GM12878 (cell line): ENCODE data around the gene TIMM22. TPM values are rescaled to one million over a fixed set of nuclear protein-coding genes. Genes with fewer than 3 reads are reported as not detected.

ENCODE experiments used
- ATAC-seq: fragments of 200-7000 bp; cut with Tn5 transposase; 3 replicates; pipeline ENCODE4 v1.9.1; 2020; ENCODE audit warnings: mild to moderate bottlenecking, moderate library complexity
- BruUV-seq: library from RNA; stranded (reverse); fragments of 400-500 nt; replicated peaks from 2 replicates; lab custom pipeline; 2021; lab: Mats Ljungman, UMichigan
- CTCF ChIA-PET: fragments of 300-600 bp; sonication (Branson Sonifier 250); formaldehyde crosslinking; extraction: SDS; loops from one replicate; lab custom pipeline; 2021; ENCODE audit warnings: inconsistent platforms; lab: Yijun Ruan, JAX
- POLR2A ChIA-PET: fragments of 350-600 bp; formaldehyde crosslinking; extraction: SDS; loops from one replicate; lab custom pipeline; 2021; ENCODE audit warnings: inconsistent platforms; lab: Charles Lee
- RAD21 ChIA-PET: fragments of 300-600 bp; sonication (Branson Sonifier 250); formaldehyde crosslinking; loops from one replicate; lab custom pipeline; 2023; ENCODE audit warnings: antibody characterized with exemption; ENCODE audit not compliant: unreplicated experiment; lab: Charles Lee
- SMC1A ChIA-PET: fragments of 300-600 bp; sonication (Branson Sonifier 250); formaldehyde crosslinking; loops from one replicate; lab custom pipeline; 2023; ENCODE audit not compliant: unreplicated experiment, uncharacterized antibody; lab: Charles Lee
- DNase-seq: peaks from one replicate; pipeline ENCODE4 v3.0.0-alpha.2; 2011; ENCODE audit warnings: low read depth, low spot score
- FAIRE-seq: peaks from 3 replicates; lab custom pipeline; 2011; peaks lifted over from hg19 to GRCh38; lab: Jason Lieb, UNC
- H2AFZ ChIP-seq: 2 replicates; pipeline ENCODE4 v1.6.0; 2011; ENCODE audit warnings: low read depth, low read length, control low read depth; ENCODE audit not compliant: control insufficient read depth
- H3K27ac ChIP-seq: 2 replicates; pipeline ENCODE4 v1.5.1; 2011; ENCODE audit warnings: control low read depth; ENCODE audit not compliant: control insufficient read depth, insufficient read depth
- H3K27me3 ChIP-seq, 2 experiments: replicated peaks in 1 of 2; 2 replicates each; pipeline versions ENCODE4 v1.6.0 to v1.6.1; 2011; ENCODE audit warnings: low read length in 1 of 2; ENCODE audit not compliant: control insufficient read depth in 2 of 2, insufficient read depth in 2 of 2
- H3K36me3 ChIP-seq, 2 experiments: 2 replicates each; pipeline ENCODE4 v1.5.1; 2011; ENCODE audit warnings: low read length in 1 of 2; ENCODE audit not compliant: control insufficient read depth in 2 of 2, insufficient read depth in 2 of 2
- H3K4me1 ChIP-seq: 2 replicates; pipeline ENCODE4 v1.6.1; 2011; ENCODE audit warnings: mild to moderate bottlenecking, low read length, moderate library complexity, mixed read lengths; ENCODE audit not compliant: control insufficient read depth, insufficient read depth
- H3K4me2 ChIP-seq: 2 replicates; pipeline ENCODE4 v1.6.0; 2011; ENCODE audit warnings: control low read depth; ENCODE audit not compliant: control insufficient read depth, insufficient read depth
- H3K4me3 ChIP-seq: fragments of 200-600 bp; sonication (generic); 2 replicates; pipeline ENCODE4 v1.5.1; 2016
- H3K79me2 ChIP-seq: 2 replicates; pipeline ENCODE4 v1.6.0; 2011; ENCODE audit warnings: low read length; ENCODE audit not compliant: control insufficient read depth, insufficient read depth
- H3K9ac ChIP-seq: 2 replicates; pipeline ENCODE4 v1.8.0; 2011; ENCODE audit warnings: low read length, control low read depth, mixed read lengths; ENCODE audit not compliant: control insufficient read depth, insufficient read depth
- H3K9me3 ChIP-seq: replicated peaks from 3 replicates; pipeline ENCODE4 v1.5.1; 2011; ENCODE audit warnings: mild to moderate bottlenecking, low read length; ENCODE audit not compliant: control insufficient read depth, insufficient read depth
- H4K20me1 ChIP-seq: 2 replicates; pipeline ENCODE4 v1.6.0; 2011; ENCODE audit not compliant: control insufficient read depth, insufficient read depth
- BHLHE40 ChIP-seq, 2 experiments: fragments of 450-650 bp in 1 of 2; IDR thresholded peaks; 2 replicates each; pipeline ENCODE4 v1.6.1; 2011 to 2017; ENCODE audit warnings: low read depth in 2 of 2, borderline replicate concordance in 1 of 2, improper control_type of control experiment in 1 of 2, low read length in 1 of 2, mild to moderate bottlenecking in 1 of 2
- NFXL1 ChIP-seq: fragments of 450-650 bp; IDR thresholded peaks from 2 replicates; pipeline ENCODE4 v1.6.1; 2017; ENCODE audit warnings: antibody characterized with exemption, mild to moderate bottlenecking, borderline replicate concordance
- SREBF2 ChIP-seq: IDR thresholded peaks from 2 replicates; pipeline ENCODE4 v1.6.1; 2012; ENCODE audit warnings: mild to moderate bottlenecking, low read length
- ZNF622 ChIP-seq: fragments of 450-650 bp; IDR thresholded peaks from 2 replicates; pipeline ENCODE4 v1.6.1; 2017; ENCODE audit warnings: mild to moderate bottlenecking, inconsistent platforms
- WGBS: methylation state at CpG from one replicate; pipeline ENCODE4 v1.1.6; 2016; ENCODE audit warnings: low lambda C conversion rate; ENCODE audit not compliant: insufficient replicate concordance, insufficient coverage; ENCODE audit errors: missing lambda C conversion rate; 5-methylcytosine and 5-hydroxymethylcytosine counted together
- in situ Hi-C: fragments of 300-500 bp; cut with MboI; formaldehyde crosslinking; loops from 9 replicates; pipeline ENCODE4 v1.14.3; 2018; ENCODE audit warnings: mixed read lengths
- intact Hi-C: fragments of 100-400 bp; cut with micrococcal nuclease; formaldehyde crosslinking; loops from one replicate; pipeline ENCODE4 v1.14.2; 2022; ENCODE audit not compliant: unreplicated experiment
- polyA plus RNA-seq, 11 experiments: library from polyadenylated mRNA; depleted of rRNA in 4 of 11; unstranded in 6 of 11; stranded (reverse) in 5 of 11; fragments of >200 nt; fragmentation: Nextera tagmentation in 4 of 11; fragmentation: Illumina TruSeq in 1 of 11; extraction: Ambion mirVana in 4 of 11; extraction: Trizol in 1 of 11; gene quantifications; 1 replicate in 1 of 11; 2 replicates in 10 of 11; pipeline versions ENCODE4 v1.2.1 to v1.2.3, GENCODE V29; 2011 to 2016; ENCODE audit warnings: inconsistent platforms in 2 of 11, missing spikeins in 2 of 11, low read depth in 1 of 11
- total RNA-seq, 4 experiments: library from RNA; depleted of rRNA in 3 of 4; stranded (reverse); fragments of >200 nt in 3 of 4; fragmentation: Illumina TruSeq in 1 of 4; extraction: Trizol in 1 of 4; gene quantifications; 2 replicates each; pipeline versions ENCODE4 v1.2.1 to v1.2.3, GENCODE V29; 2013 to 2021
- TF ChIP-seq, protein P1 (sequence below): fragments of 450-650 bp; IDR thresholded peaks from 2 replicates; pipeline ENCODE4 v1.6.1; 2017; ENCODE audit warnings: mild to moderate bottlenecking, low read depth, inconsistent platforms; ENCODE audit not compliant: poor library complexity, severe bottlenecking
- TF ChIP-seq, protein P2 (sequence below): IDR thresholded peaks from 2 replicates; pipeline ENCODE4 v1.6.1; 2011; ENCODE audit warnings: borderline replicate concordance, low read depth, mild to moderate bottlenecking, moderate library complexity, low read length; ENCODE audit not compliant: insufficient read depth, poor library complexity, severe bottlenecking

TIMM22 gene
- total and polyA plus RNA-seq, 10 of the 15 experiments (the other 5 are each of a cell fraction or from before 2014, with no cell fraction given) = 4.4 to 25.0 (median 10.6) TPM

DNA sequence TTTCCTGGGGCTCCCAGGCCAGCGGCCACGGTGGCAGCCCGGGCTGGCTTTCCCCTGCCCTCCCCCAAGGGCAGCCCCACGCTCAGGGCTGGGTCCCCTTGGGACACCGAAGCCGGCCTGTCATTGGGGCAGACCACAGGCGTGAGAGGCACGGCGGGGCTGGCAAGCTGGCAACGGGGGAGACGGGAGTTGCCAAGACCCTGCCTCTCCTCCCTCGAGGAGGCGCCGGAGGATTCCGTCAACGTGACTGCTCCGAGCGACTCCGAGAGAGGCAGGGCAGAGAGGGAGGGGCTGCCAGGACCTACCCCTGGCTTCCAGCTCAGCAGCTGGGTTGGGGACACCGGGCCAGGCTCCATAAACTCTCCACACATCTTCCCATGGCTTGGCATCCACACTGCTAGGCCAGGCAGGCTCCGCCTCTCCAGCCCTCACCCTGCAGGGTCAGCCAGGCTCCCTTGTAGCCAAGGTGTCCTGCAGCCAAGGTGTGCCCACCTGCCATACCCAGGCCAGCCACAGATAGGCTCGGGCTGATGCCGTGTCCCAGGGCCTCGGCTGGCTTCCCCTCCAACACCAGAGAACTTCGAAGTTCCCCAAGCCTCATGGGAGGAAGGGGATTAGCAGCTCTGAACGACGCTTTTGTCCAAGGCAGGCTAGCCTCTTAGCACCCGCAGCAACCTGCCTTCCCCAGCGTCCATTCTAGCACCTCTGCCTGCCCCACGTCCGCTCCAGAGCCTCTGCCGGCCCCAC is 25.5 kb downstream of the TIMM22 start (continued):
- TF ChIP-seq, protein P1, sequence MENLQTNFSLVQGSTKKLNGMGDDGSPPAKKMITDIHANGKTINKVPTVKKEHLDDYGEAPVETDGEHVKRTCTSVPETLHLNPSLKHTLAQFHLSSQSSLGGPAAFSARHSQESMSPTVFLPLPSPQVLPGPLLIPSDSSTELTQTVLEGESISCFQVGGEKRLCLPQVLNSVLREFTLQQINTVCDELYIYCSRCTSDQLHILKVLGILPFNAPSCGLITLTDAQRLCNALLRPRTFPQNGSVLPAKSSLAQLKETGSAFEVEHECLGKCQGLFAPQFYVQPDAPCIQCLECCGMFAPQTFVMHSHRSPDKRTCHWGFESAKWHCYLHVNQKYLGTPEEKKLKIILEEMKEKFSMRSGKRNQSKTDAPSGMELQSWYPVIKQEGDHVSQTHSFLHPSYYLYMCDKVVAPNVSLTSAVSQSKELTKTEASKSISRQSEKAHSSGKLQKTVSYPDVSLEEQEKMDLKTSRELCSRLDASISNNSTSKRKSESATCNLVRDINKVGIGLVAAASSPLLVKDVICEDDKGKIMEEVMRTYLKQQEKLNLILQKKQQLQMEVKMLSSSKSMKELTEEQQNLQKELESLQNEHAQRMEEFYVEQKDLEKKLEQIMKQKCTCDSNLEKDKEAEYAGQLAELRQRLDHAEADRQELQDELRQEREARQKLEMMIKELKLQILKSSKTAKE = no peak
- TF ChIP-seq SREBF2 (no peak), BHLHE40 (IDR thresholded peaks at IDR 0.05; ENCODE audit: borderline replicate concordance in 1 of 2, low read depth in 2 of 2, low read length in 1 of 2) (no peak), ZNF622 (no peak)
- TF ChIP-seq, protein P2, sequence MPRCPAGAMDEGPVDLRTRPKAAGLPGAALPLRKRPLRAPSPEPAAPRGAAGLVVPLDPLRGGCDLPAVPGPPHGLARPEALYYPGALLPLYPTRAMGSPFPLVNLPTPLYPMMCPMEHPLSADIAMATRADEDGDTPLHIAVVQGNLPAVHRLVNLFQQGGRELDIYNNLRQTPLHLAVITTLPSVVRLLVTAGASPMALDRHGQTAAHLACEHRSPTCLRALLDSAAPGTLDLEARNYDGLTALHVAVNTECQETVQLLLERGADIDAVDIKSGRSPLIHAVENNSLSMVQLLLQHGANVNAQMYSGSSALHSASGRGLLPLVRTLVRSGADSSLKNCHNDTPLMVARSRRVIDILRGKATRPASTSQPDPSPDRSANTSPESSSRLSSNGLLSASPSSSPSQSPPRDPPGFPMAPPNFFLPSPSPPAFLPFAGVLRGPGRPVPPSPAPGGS = no peak

DNA sequence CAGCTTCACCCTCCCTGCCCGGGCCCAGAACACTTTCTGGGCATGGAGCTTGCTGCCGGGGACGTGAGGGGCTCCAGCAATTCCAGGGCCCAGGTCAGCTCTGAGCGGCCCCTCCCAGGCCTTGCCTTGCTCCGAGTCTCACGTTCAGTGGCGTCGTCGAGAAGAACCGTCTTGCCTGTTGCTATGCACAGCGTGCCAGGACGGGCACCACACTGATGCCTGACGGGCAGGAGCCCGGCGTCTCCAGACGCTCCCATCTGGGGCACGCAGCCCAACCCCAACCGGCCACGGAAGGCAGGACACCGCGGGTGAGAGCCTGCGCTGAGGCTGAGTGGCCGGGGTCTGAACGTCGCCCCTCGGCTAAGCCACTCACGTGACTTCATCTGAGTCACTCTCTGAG is 27.1 kb downstream of the TIMM22 start:
- no peak overlapping the region for H3K27ac ChIP-seq
- ChIA-PET RAD21 (no interaction called here), SMC1A (no interaction called here), POLR2A (interaction anchor here (0.6 kb wide), 1 partner anchor 13 kb away, joined by 4 read pairs; no protein-coding TSS in a partner anchor), CTCF (no interaction called here)
- no peak overlapping the region for H3K9ac ChIP-seq
- H3K9me3 ChIP-seq = no peaks in the 10 kb centered on the region
- H3K36me3 ChIP-seq = peaks cover 0 to 2% of the 10 kb centered on the region in 2 experiments; a peak in 3 of 4 replicates
- H3K4me3 ChIP-seq = no peak overlapping the region
- no TSS peak for BruUV-seq
- ATAC-seq = no peak
- intact Hi-C loops = no loop called here
- FAIRE-seq = no peak
- WGBS = 94% methylated on average over 19 of the region's 27 CpGs
- H3K27me3 ChIP-seq = no peaks in the 10 kb centered on the region
- no peak for DNase-seq
- no peak overlapping the region for H2AFZ ChIP-seq
- no peaks in the 10 kb centered on the region for H3K4me1 ChIP-seq
- no peak overlapping the region for H3K4me2 ChIP-seq
- no peaks in the 10 kb centered on the region for H4K20me1 ChIP-seq
- no peak for TF ChIP-seq NFXL1
- H3K79me2 ChIP-seq = no peaks in the 10 kb centered on the region
- in situ Hi-C loops = no loop called here
